GM19239 (cell line): ENCODE data around the gene EHBP1.

Experiments
- DNase-seq: peaks from one replicate; pipeline ENCODE4 v3.0.0; 2011; ENCODE audit warnings: low spot score; ENCODE audit not compliant: insufficient read length
- FAIRE-seq: peaks from 2 replicates; lab custom pipeline; 2011; peaks lifted over from hg19 to GRCh38; lab: Jason Lieb, UNC

Gene EHBP1

DNA sequence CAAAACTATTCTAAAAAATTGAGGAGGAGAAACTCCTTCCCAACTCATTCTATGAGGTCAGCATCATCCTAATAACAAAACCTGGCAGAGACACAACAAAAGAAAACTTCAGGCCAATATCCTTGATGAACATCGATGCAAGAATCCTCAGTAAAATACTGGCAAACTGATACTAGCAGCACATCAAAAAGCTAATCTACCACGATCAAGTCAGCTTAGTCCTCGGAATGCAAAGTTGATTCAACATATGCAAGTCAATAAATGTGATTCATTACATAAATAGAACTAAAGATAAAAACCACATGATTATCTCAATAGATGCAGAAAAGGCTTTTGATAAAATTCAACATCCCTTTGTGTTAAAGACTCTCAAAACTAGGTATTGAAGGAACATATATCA is 63.1 kb downstream of the EHBP1 start:
- FAIRE-seq (no peak), DNase-seq (no peak)

GRCh38 chr2:62770629-62771028 is 65.1 kb downstream of the EHBP1 start:
- FAIRE-seq: no peak

DNA sequence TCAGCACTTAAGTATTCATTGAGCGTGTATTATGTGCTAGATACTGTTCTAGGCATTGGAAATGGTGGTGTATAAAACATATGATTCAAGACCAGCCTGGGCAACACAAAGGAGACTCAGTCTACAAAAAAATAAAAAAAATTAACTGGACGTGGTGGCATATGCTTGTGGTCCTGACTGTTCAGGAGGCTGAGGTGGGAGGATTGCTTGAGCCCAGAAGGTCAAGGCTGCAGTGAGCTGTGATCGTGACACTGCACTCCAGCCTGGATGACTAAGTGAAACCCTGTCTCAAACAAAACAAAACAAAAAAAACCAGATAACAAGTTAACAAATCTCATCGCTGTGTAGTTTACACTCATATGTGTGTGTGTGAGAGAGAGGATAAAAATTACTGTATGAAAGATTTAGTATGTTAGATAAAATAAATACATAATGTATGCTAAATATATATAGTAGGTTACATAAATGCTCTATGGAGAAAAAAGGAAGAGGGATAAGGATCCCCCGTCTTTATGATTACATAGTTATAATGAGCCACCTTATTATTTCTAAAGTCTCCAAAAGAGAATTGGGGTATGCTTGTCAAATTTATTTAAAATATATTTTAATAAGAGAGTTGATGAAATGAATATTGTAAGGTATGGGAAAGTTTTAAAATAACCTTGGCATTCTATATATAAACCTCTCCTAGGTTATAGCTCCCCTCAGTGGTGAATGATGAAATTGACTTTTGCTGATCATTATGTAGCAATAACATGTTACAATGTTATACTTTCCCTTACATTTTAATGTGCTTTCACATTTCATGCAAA is 69.2 kb downstream of the EHBP1 start:
- FAIRE-seq (peak; percentile 74), DNase-seq (no peak)

More at GRCh38 chr2:62770629-62771028, 65.1 kb downstream of the EHBP1 start:
- DNase-seq: no peak

- no peak for DNase-seq
- FAIRE-seq: no peak
These were observed 69.8 kb downstream of the EHBP1 start for GRCh38 chr2:62775367-62775668.

DNA sequence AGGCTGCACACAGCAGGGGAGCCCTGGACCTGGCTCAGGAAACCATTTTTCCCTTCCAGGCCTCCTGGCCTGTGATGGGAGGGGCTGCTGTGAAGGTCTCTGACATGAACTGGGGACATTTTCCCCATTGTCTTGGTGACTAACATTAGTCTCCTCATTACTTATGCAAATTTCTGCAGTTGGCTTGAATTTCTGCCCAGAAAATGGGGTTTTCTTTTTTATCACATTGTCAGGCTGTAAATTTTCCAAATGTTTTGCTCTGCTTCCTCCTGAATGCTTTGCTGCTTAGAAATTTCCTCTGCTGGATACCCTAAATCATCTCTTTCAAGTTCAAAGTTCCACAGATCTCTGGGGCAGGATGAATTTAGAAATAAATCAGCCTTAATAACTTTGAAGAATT is 78.2 kb downstream of the EHBP1 start:
- no peak for FAIRE-seq

GRCh38 chr2:62784341-62784740 is 78.8 kb downstream of the EHBP1 start:
- no peak for FAIRE-seq
- DNase-seq: no peak

More for the DNA sequence above, 78.2 kb downstream of the EHBP1 start:
- DNase-seq: no peak

- FAIRE-seq (no peak), DNase-seq (no peak)
These were observed 79.7 kb downstream of the EHBP1 start for GRCh38 chr2:62785216-62785615.

DNA sequence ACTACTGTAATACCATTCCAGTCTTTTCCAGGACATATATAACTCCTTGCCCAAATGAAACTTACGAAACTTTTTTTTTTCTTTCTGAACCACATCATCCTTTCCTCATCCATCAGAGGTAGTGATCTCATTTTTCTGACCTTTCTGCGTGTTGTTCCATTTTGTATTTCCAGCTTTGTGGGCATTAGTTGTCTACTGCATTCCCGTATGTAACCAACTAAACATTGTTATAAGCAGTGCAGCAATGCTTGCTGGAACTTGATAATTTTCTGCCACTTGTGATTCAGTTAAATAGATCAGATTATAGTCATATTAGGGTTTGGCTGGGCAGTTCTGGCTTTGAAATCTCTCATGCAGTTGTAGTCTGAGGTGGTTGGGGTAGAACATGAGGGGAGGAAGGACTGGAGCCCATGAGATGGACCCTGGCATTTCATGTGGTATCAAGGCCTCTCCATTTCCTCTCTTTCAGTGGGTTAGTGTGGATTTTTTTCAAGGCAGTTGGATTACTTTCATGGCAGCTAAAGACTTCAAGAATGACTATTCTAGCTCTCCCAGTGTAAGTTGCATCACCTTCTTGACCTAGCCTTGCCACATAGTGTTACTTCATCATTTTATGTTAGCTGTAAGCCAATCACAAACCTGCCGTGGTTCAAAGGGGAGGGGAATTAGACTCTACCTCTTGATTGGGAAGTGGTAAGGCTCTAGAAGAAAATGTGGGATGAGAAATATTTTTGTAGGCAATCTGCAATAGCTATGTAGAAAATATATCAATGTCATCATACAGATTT is 80.5 kb downstream of the EHBP1 start:
- FAIRE-seq: no peak
- no peak for DNase-seq

DNA sequence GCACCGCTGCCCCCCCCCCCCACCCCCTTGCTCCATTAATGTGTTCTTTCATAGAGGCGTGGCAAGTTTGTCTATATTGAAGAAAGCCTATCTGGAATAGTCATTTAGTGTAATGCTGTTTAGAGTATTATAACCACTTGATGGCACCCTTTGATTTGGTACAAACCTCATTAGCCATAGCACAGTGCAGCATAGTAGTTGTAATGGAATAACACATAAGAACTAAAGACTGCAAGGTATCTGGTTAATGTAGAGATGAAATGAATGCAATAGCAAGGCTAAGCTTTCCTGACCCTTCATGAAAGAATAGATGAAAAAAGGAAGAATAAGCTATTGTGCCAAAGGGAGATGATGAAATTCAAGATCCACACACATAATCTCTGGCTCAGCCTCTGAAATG is 81.9 kb downstream of the EHBP1 start:
- DNase-seq (no peak), FAIRE-seq (peak; percentile 58)

- no peak for DNase-seq
- no peak for FAIRE-seq
These were observed 84.0 kb downstream of the EHBP1 start for GRCh38 chr2:62789518-62789917.

DNA sequence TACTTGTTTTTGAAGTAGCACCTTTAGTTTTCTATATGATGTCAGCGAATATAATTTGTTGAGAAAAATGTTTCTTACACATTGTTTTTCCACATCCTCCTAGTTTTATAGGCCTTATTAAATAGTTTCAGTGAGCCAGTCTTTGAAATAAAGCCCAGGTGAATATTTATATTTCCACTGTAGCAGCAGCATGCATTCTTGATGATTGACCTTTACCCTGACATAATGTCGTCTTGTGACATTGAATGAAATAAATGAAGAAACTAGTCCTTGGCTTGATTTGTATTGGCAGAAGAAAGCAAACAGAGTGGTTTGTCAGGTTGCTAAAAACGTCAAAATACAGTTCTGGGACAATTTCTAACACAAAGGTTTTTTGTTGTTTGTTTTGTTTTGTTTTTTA is 84.4 kb downstream of the EHBP1 start:
- FAIRE-seq (peak; percentile 4), DNase-seq (no peak)

GRCh38 chr2:62792408-62792807 is 86.9 kb downstream of the EHBP1 start:
- DNase-seq (no peak), FAIRE-seq (no peak)

DNA sequence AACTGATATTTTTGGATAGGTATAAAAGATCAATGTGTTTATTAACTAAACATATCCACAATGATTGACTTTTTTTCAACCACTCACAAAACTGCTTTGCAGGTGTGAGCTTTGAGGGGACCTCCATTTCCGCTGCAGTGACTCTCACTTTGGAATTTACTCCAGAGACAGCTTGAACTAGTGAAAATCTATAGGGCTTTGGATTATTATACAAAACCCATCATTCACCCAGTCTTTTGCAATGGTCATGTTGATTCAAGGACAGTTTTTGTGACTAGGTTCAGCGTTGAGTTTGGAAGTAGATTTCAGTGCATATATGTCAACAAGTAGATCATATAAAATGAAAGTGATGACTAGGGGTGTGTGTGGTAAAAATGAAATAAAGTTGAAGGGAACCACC is 87.7 kb downstream of the EHBP1 start:
- DNase-seq (no peak), FAIRE-seq (no peak)

GRCh38 chr2:62794791-62795190 is 89.3 kb downstream of the EHBP1 start:
- DNase-seq: no peak
- no peak for FAIRE-seq

- FAIRE-seq (peak; percentile 45), DNase-seq (no peak)
These were observed 89.8 kb downstream of the EHBP1 start for GRCh38 chr2:62795341-62795740.

GRCh38 chr2:62797107-62797506 is 91.6 kb downstream of the EHBP1 start:
- DNase-seq (no peak), FAIRE-seq (no peak)

- DNase-seq (no peak), FAIRE-seq (peak; percentile 58)
These were observed 95.1 kb downstream of the EHBP1 start for GRCh38 chr2:62800618-62801017.

GRCh38 chr2:62801110-62801509 is 95.6 kb downstream of the EHBP1 start:
- peak; percentile 26 for FAIRE-seq
- DNase-seq: no peak

DNA sequence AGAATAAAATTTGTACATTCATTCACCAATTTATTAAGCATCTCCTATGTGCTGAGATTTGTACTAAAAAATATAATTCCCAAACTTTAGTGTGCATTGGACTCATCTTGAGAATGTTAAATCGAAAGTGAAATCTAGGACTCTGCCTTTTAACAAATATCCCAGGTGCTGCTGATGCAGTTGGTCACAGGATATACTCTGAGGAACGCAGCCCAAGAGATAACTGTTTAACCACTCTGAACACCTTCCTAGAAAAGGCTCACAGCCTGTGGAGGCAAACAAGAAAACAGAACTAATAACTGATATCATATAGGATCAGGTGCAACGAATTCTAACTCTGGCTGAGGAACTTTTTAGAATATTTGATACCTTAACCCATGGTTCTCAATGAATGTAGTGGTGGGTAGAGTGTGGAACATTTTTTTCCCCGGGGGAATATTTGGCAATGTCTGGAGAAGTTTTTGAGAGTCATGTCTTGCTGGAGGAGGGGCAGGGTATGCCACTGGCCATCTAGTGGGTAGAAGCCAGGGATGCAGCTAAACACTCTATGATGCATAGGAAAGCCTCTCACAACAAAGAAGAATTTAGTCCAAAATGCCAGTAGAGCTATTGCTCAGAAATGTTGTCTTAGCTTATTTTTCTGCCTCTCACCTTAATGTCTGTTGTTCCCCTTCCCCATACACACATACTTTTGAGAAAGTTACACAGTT is 96.5 kb downstream of the EHBP1 start:
- DNase-seq (no peak), FAIRE-seq (peak; percentile 74)

- FAIRE-seq: no peak
- no peak for DNase-seq
These were observed 98.4 kb downstream of the EHBP1 start for GRCh38 chr2:62803961-62804360.

GRCh38 chr2:62806231-62806630 is 100.7 kb downstream of the EHBP1 start:
- no peak for FAIRE-seq
- no peak for DNase-seq
